Suppressor macrophage treated with lipopolysaccharide for 1 hour (primary cell): ENCODE data around the gene LIPN.

Experiments used
- DNase-seq, 3 donors: peaks; one replicate each; pipeline ENCODE4 v3.0.0-alpha.2; 2020 to 2022

The LIPN gene

GRCh38 chr10:88786032-88786770 is 26.4 kb downstream of the LIPN start:
- no peak for DNase-seq

- DNase-seq: no peak
Measured at GRCh38 chr10:88787463-88787862, 27.6 kb downstream of the LIPN start.

- no peak for DNase-seq
Measured at GRCh38 chr10:88788924-88789323, 29.1 kb downstream of the LIPN start.

- peak; percentile 61 to 63 (median 63) for DNase-seq
Measured at GRCh38 chr10:88791924-88792323, 32.1 kb downstream of the LIPN start.

- peak; percentile 88 to 94 (median 94) for DNase-seq
Measured at GRCh38 chr10:88792661-88793060, 32.8 kb downstream of the LIPN start.

- DNase-seq: peak; percentile 11 to 69 (median 63)
Measured at GRCh38 chr10:88793712-88794299, 34.0 kb downstream of the LIPN start.

- no peak for DNase-seq
Measured at GRCh38 chr10:88794731-88795130, 34.9 kb downstream of the LIPN start.

GRCh38 chr10:88800152-88801125 is 40.6 kb downstream of the LIPN start:
- DNase-seq: no peak

GRCh38 chr10:88802523-88803285 is 42.9 kb downstream of the LIPN start, which contains the start of gene LIPM:
LIPM (plus strand) TSS chr10:88802730; CDS start chr10:88802897, 167 bp downstream.
- no peak for DNase-seq

- DNase-seq: no peak
Measured at GRCh38 chr10:88803641-88804040, 43.8 kb downstream of the LIPN start.

- no peak for DNase-seq
Measured at GRCh38 chr10:88804083-88804812, 44.4 kb downstream of the LIPN start.

GRCh38 chr10:88805361-88805760 is 45.5 kb downstream of the LIPN start:
- no peak for DNase-seq

- no peak for DNase-seq
Measured at GRCh38 chr10:88805924-88806323, 46.1 kb downstream of the LIPN start.

GRCh38 chr10:88809621-88810020 is 49.8 kb downstream of the LIPN start:
- DNase-seq: no peak

GRCh38 chr10:88810196-88810961 is 50.6 kb downstream of the LIPN start:
- peak; percentile 74 to 82 (median 78) for DNase-seq

- DNase-seq: no peak
Measured at GRCh38 chr10:88813200-88813599, 53.4 kb downstream of the LIPN start.

- no peak for DNase-seq
Measured at GRCh38 chr10:88819290-88819689, 59.5 kb downstream of the LIPN start.

- no peak for DNase-seq
Measured at GRCh38 chr10:88820748-88821401, 61.1 kb downstream of the LIPN start.

- no peak for DNase-seq
Measured at GRCh38 chr10:88826388-88826787, 66.6 kb downstream of the LIPN start.

GRCh38 chr10:88827671-88828070 is 67.9 kb downstream of the LIPN start:
- no peak for DNase-seq
